IMR-90 (cell line): Measurements from ENCODE around the gene E2F3. TPM values are rescaled to one million over a fixed set of nuclear protein-coding genes. Genes with fewer than 3 reads are reported as not detected.

Source experiments
- ATAC-seq: fragments of 200-7000 bp; cut with Tn5 transposase; 2 replicates; pipeline ENCODE4 v1.9.1; 2020; ENCODE audit warnings: low read depth, mild to moderate bottlenecking, moderate library complexity
- BruUV-seq: library from RNA; stranded (reverse); fragments of 400-500 nt; replicated peaks from 2 replicates; lab custom pipeline; 2021; lab: Mats Ljungman, UMichigan
- CTCF ChIA-PET: fragments of 300-600 bp; formaldehyde crosslinking; extraction: SDS; loops from one replicate; lab custom pipeline; 2021; ENCODE audit warnings: antibody characterized with exemption; lab: Yijun Ruan, JAX
- POLR2A ChIA-PET: fragments of 300-600 bp; sonication (Branson Sonifier 250); formaldehyde crosslinking; loops from one replicate; lab custom pipeline; 2022; ENCODE audit warnings: antibody characterized with exemption; ENCODE audit not compliant: unreplicated experiment; lab: Charles Lee
- DNase-seq: peaks from one replicate; pipeline ENCODE4 v3.0.0; 2013
- H2AFZ ChIP-seq: replicated peaks from 2 replicates; pipeline ENCODE3; 2013; ENCODE audit warnings: low read length, mild to moderate bottlenecking; ENCODE audit not compliant: poor library complexity
- H2AK5ac ChIP-seq: 2 replicates; pipeline ENCODE4 v1.6.1; 2013; ENCODE audit warnings: low read depth, low read length, inconsistent platforms
- H2AK9ac ChIP-seq: replicated peaks from 2 replicates; pipeline ENCODE3; 2013; ENCODE audit warnings: mild to moderate bottlenecking, low read depth, low read length, moderate library complexity; ENCODE audit not compliant: poor library complexity
- H2BK120ac ChIP-seq: 2 replicates; pipeline ENCODE4 v1.6.1; 2013; ENCODE audit warnings: low read depth, low read length, inconsistent platforms
- H2BK15ac ChIP-seq: 3 replicates; pipeline ENCODE4 v1.6.1; 2013; ENCODE audit warnings: low read depth, low read length, inconsistent platforms
- H2BK20ac ChIP-seq: 2 replicates; pipeline ENCODE4 v1.6.1; 2013; ENCODE audit warnings: low read depth, mild to moderate bottlenecking, inconsistent platforms, low read length, moderate library complexity
- H2BK5ac ChIP-seq: 2 replicates; pipeline ENCODE4 v1.6.1; 2013; ENCODE audit warnings: mild to moderate bottlenecking, low read depth, low read length, inconsistent platforms; ENCODE audit not compliant: poor library complexity, severe bottlenecking
- H3K14ac ChIP-seq: replicated peaks from 2 replicates; pipeline ENCODE4 v1.6.1; 2013; ENCODE audit warnings: low read depth, low read length, inconsistent platforms
- H3K18ac ChIP-seq: 2 replicates; pipeline ENCODE4 v1.6.1; 2013; ENCODE audit warnings: low read depth, low read length, control low read depth
- H3K23ac ChIP-seq: 2 replicates; pipeline ENCODE4 v1.6.1; 2013; ENCODE audit warnings: low read depth, low read length, inconsistent platforms
- H3K27ac ChIP-seq: 2 replicates; pipeline ENCODE4 v1.5.1; 2013; ENCODE audit warnings: mild to moderate bottlenecking, control low read depth, low read length; ENCODE audit not compliant: insufficient read depth
- H3K27me3 ChIP-seq: 2 replicates; pipeline ENCODE4 v1.6.1; 2013; ENCODE audit warnings: low read length; ENCODE audit not compliant: control insufficient read depth, insufficient read depth
- H3K36me3 ChIP-seq: 2 replicates; pipeline ENCODE4 v1.6.1; 2013; ENCODE audit warnings: low read length, mixed read lengths; ENCODE audit not compliant: control insufficient read depth, insufficient read depth
- H3K4ac ChIP-seq: 2 replicates; pipeline ENCODE4 v1.6.1; 2013; ENCODE audit warnings: low read depth, low read length, inconsistent platforms
- H3K4me1 ChIP-seq: 2 replicates; pipeline ENCODE4 v1.6.1; 2013; ENCODE audit warnings: low read length, mixed read lengths; ENCODE audit not compliant: control insufficient read depth, insufficient read depth
- H3K4me2 ChIP-seq: 2 replicates; pipeline ENCODE4 v1.6.1; 2013; ENCODE audit warnings: low read depth, mild to moderate bottlenecking, control low read depth, low read length, moderate library complexity
- H3K4me3 ChIP-seq: 2 replicates; pipeline ENCODE4 v1.5.1; 2013; ENCODE audit warnings: low read depth, mild to moderate bottlenecking, control low read depth, low read length, moderate library complexity; ENCODE audit not compliant: insufficient read depth
- H3K56ac ChIP-seq: 2 replicates; pipeline ENCODE4 v1.6.1; 2013; ENCODE audit warnings: low read length, inconsistent platforms; ENCODE audit not compliant: insufficient read depth; ENCODE audit errors: extremely low read depth
- H3K79me1 ChIP-seq, 2 experiments: 2 replicates each; pipeline ENCODE4 v1.6.1; 2013; ENCODE audit warnings: low read length in 2 of 2, inconsistent platforms in 1 of 2, low read depth in 1 of 2
- H3K9ac ChIP-seq: 2 replicates; pipeline ENCODE4 v1.6.1; 2013; ENCODE audit warnings: low read depth, low read length, control low read depth
- H3K9me1 ChIP-seq: 2 replicates; pipeline ENCODE4 v1.6.1; 2013; ENCODE audit warnings: low read length, inconsistent platforms; ENCODE audit not compliant: insufficient read depth
- H3K9me3 ChIP-seq: 2 replicates; pipeline ENCODE4 v1.6.1; 2013; ENCODE audit warnings: low read length; ENCODE audit not compliant: control insufficient read depth, insufficient read depth
- H4K20me1 ChIP-seq: 2 replicates; pipeline ENCODE4 v1.6.1; 2013; ENCODE audit warnings: low read length, inconsistent platforms; ENCODE audit not compliant: insufficient read depth
- H4K5ac ChIP-seq: 2 replicates; pipeline ENCODE4 v1.6.1; 2013; ENCODE audit warnings: mild to moderate bottlenecking, low read depth, low read length, control low read depth
- H4K8ac ChIP-seq, 2 experiments: 2 replicates each; pipeline ENCODE4 v1.6.1; 2013; ENCODE audit warnings: low read depth in 2 of 2, low read length in 2 of 2, control low read depth in 1 of 2, inconsistent platforms in 1 of 2
- H4K91ac ChIP-seq: 2 replicates; pipeline ENCODE4 v1.6.1; 2013; ENCODE audit warnings: low read depth, low read length, inconsistent platforms; ENCODE audit not compliant: insufficient read depth
- BHLHE40 ChIP-seq: fragments of 150-350 bp; IDR thresholded peaks from 2 replicates; pipeline ENCODE4 v1.6.1; 2016; ENCODE audit warnings: mild to moderate bottlenecking, low read depth, low read length
- CEBPB ChIP-seq: IDR thresholded peaks from 2 replicates; pipeline ENCODE4 v1.6.1; 2012; ENCODE audit warnings: low read depth, low read length, improper control_type of control experiment
- CHD1 ChIP-seq: IDR thresholded peaks from 2 replicates; pipeline ENCODE4 v1.6.1; 2012; ENCODE audit warnings: low read depth, low read length, improper control_type of control experiment
- CTCF ChIP-seq: conservative IDR thresholded peaks from 2 replicates; pipeline ENCODE4 v1.5.1; 2012; ENCODE audit warnings: mild to moderate bottlenecking, low read depth, low read length, improper control_type of control experiment
- ELK1 ChIP-seq: fragments of 150-350 bp; IDR thresholded peaks from 2 replicates; pipeline ENCODE4 v1.6.1; 2016; ENCODE audit warnings: low read depth, mild to moderate bottlenecking, low read length, moderate library complexity, borderline replicate concordance
- FOS ChIP-seq: fragments of 150-350 bp; IDR thresholded peaks from 2 replicates; pipeline ENCODE4 v1.6.1; 2016; ENCODE audit warnings: low read depth, low read length
- MAFK ChIP-seq: IDR thresholded peaks from 2 replicates; pipeline ENCODE4 v1.6.1; 2012; ENCODE audit warnings: low read depth, low read length, improper control_type of control experiment
- MAZ ChIP-seq: IDR thresholded peaks from 2 replicates; pipeline ENCODE4 v1.6.1; 2012; ENCODE audit warnings: low read depth, mild to moderate bottlenecking, low read length, improper control_type of control experiment, moderate library complexity, borderline replicate concordance
- MXI1 ChIP-seq: IDR thresholded peaks from 2 replicates; pipeline ENCODE4 v1.6.1; 2012; ENCODE audit warnings: low read depth, mild to moderate bottlenecking, low read length, moderate library complexity, borderline replicate concordance
- NFE2L2 ChIP-seq: fragments of 150-350 bp; IDR thresholded peaks from 2 replicates; pipeline ENCODE4 v1.6.1; 2016; ENCODE audit warnings: low read depth, mild to moderate bottlenecking, low read length
- POLR2A ChIP-seq: IDR thresholded peaks from 2 replicates; pipeline ENCODE4 v1.6.1; 2012; ENCODE audit warnings: mild to moderate bottlenecking, low read depth, low read length
- RAD21 ChIP-seq: IDR thresholded peaks from 2 replicates; pipeline ENCODE4 v1.6.1; 2012; ENCODE audit warnings: low read length, improper control_type of control experiment
- RCOR1 ChIP-seq: IDR thresholded peaks from 2 replicates; pipeline ENCODE4 v1.6.1; 2012; ENCODE audit warnings: mild to moderate bottlenecking, low read length, improper control_type of control experiment; ENCODE audit not compliant: insufficient replicate concordance
- RFX5 ChIP-seq: IDR thresholded peaks from 2 replicates; pipeline ENCODE4 v1.8.0; 2012; ENCODE audit warnings: low read depth, mild to moderate bottlenecking, low read length, moderate library complexity
- SMC3 ChIP-seq: fragments of 150-350 bp; IDR thresholded peaks from 2 replicates; pipeline ENCODE4 v1.6.1; 2016; ENCODE audit warnings: low read depth, mild to moderate bottlenecking, antibody characterized with exemption, low read length, moderate library complexity
- WGBS, 2 experiments: methylation state at CpG; one replicate each; pipeline versions ENCODE4 v1.1.5 to v1.1.7; 2013; ENCODE audit warnings: missing lambda C conversion rate in 2 of 2; ENCODE audit not compliant: insufficient read length in 1 of 2; ENCODE audit errors: extremely low coverage in 2 of 2; 5-methylcytosine and 5-hydroxymethylcytosine counted together
- dilution Hi-C: fragments of 300-500 bp; cut with HindIII; formaldehyde crosslinking; loops from one replicate; pipeline ENCODE4 v1.14.3; 2018; ENCODE audit warnings: low sequenced_read_pairs; ENCODE audit not compliant: unreplicated experiment
- in situ Hi-C: fragments of 300-500 bp; cut with MboI; formaldehyde crosslinking; loops from 3 replicates; pipeline ENCODE4 v1.14.3; 2019; ENCODE audit warnings: low sequenced_read_pairs, inconsistent platforms, mixed read lengths
- intact Hi-C: fragments of 100-400 bp; cut with micrococcal nuclease; formaldehyde crosslinking; loops from 2 replicates; pipeline ENCODE4 v1.10.0; 2022
- polyA plus RNA-seq, 3 experiments: library from polyadenylated mRNA; depleted of rRNA; stranded (reverse); fragments of >200 nt; gene quantifications; 2 replicates each; pipeline ENCODE4 v1.2.3, GENCODE V29; 2012; ENCODE audit warnings: low replicate concordance in 1 of 3
- total RNA-seq: library from RNA; depleted of rRNA; stranded (reverse); fragments of >200 nt; gene quantifications from 2 replicates; pipeline ENCODE4 v1.2.3, GENCODE V29; 2012
- TF ChIP-seq, protein P1 (sequence below): fragments of 150-350 bp; IDR thresholded peaks from 2 replicates; pipeline ENCODE4 v1.6.1; 2017; ENCODE audit warnings: mild to moderate bottlenecking, antibody characterized with exemption, low read length, low read depth

Gene E2F3
- total and polyA plus RNA-seq, 2 of the 4 experiments (the other 2 are of a cell fraction), result 2.3 to 8.2 TPM

DNA sequence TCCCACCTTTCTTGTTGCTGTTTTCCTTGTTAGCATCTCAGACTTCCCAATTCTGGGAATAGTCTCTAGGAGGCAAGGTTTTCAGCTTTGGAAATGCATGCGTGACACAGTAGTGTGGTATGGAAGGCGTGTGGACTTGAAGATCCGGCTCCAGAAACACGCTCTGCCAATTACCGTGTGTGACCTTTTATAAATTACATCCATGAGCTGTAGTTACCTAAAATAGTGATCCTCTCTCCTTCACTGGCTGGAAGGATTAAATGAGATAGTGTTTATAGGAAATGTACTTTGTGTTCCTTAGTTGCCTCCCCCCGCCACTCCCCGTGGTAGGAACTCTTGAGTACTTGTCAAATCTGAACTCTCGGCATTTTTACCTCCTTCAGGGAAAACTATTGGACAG is 13.0 kb downstream of the E2F3 start:
- DNase-seq (no peak), ATAC-seq (no peak)
- no peak overlapping the region for H2AK5ac ChIP-seq
- H2BK20ac ChIP-seq, result no peak overlapping the region
- H3K18ac ChIP-seq, result no peak overlapping the region
- H2AK9ac ChIP-seq, result no peak overlapping the region
- H4K8ac ChIP-seq, result no peak overlapping the region
- H3K36me3 ChIP-seq, result peaks cover 9% of the 10 kb centered on the region
- POLR2A ChIA-PET, result no interaction called here
- no peak overlapping the region for H2BK5ac ChIP-seq
- dilution Hi-C loops (no loop called here), in situ Hi-C loops (no loop called here), intact Hi-C loops (no loop called here)
- BruUV-seq, result no TSS peak
- no peaks in the 10 kb centered on the region for H3K9me3 ChIP-seq
- no peak overlapping the region for H4K91ac ChIP-seq
- H3K4me3 ChIP-seq, result no peak overlapping the region
- peaks cover 5% of the 10 kb centered on the region for H3K4me1 ChIP-seq
- no peak for TF ChIP-seq ELK1
- TF ChIP-seq CHD1, result no peak
- no peak for TF ChIP-seq FOS
- TF ChIP-seq CTCF, result no peak
- TF ChIP-seq, protein P1, sequence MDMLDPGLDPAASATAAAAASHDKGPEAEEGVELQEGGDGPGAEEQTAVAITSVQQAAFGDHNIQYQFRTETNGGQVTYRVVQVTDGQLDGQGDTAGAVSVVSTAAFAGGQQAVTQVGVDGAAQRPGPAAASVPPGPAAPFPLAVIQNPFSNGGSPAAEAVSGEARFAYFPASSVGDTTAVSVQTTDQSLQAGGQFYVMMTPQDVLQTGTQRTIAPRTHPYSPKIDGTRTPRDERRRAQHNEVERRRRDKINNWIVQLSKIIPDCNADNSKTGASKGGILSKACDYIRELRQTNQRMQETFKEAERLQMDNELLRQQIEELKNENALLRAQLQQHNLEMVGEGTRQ, result no peak
- TF ChIP-seq BHLHE40, result no peak
- no peak for TF ChIP-seq MAZ
- no peak for TF ChIP-seq POLR2A
- TF ChIP-seq RFX5, result no peak
- no peak for TF ChIP-seq CEBPB
- no peak for TF ChIP-seq RAD21
- no peak for TF ChIP-seq RCOR1
- no peak for TF ChIP-seq MXI1
- TF ChIP-seq MAFK, result no peak
- TF ChIP-seq SMC3, result no peak
- no peak for TF ChIP-seq NFE2L2
- H4K5ac ChIP-seq, result no peak overlapping the region
- no peak overlapping the region for H2BK120ac ChIP-seq
- peaks cover 49 to 86% of the 10 kb centered on the region in 2 experiments for H3K79me1 ChIP-seq
- no peak overlapping the region for H3K4me2 ChIP-seq
- WGBS, 2 experiments, result no CpG with 5 or more reads among the region's 8 CpGs
- no peak overlapping the region for H3K14ac ChIP-seq
- H3K9me1 ChIP-seq, result peaks cover 30% of the 10 kb centered on the region
- peaks cover 95% of the 10 kb centered on the region for H4K20me1 ChIP-seq
- H3K4ac ChIP-seq, result no peak overlapping the region
- no peaks in the 10 kb centered on the region for H3K27me3 ChIP-seq
- no peak overlapping the region for H2AFZ ChIP-seq
- no peak overlapping the region for H3K27ac ChIP-seq
- H2BK15ac ChIP-seq, result no peak overlapping the region
- no peak overlapping the region for H3K56ac ChIP-seq
- CTCF ChIA-PET, result interaction anchor here (0.8 kb wide), 1 partner anchor 10 kb away, joined by 3 read pairs; no protein-coding TSS in a partner anchor
- H3K9ac ChIP-seq, result no peak overlapping the region
- no peak overlapping the region for H3K23ac ChIP-seq
